ENCODE results near the gene KRTAP10-4. TPM values are rescaled to one million over a fixed set of nuclear protein-coding genes. Genes with fewer than 3 reads are reported as not detected.

The KRTAP10-4 gene
- total RNA-seq, 1 experiment from 2014 or later = not detected

- TF ChIP-seq CTCF (IDR thresholded peaks at IDR 0.05 in 2 of 3, conservative IDR thresholded peaks at IDR 0.05 in 1 of 3; ENCODE audit: borderline replicate concordance in 1 of 3, insufficient read depth in 1 of 3, low read depth in 2 of 3, low read length in 2 of 3) (no peak), POLR2A (IDR thresholded peaks at IDR 0.05; ENCODE audit: borderline replicate concordance, extremely low read depth, insufficient read depth, insufficient read length) (no peak), ZBTB33 (IDR thresholded peaks at IDR 0.05; ENCODE audit: extremely low read depth, insufficient replicate concordance, low read length) (no peak), POLR2AphosphoS5 (IDR thresholded peaks at IDR 0.05; ENCODE audit: low read depth, low read length) (no peak), EZH2phosphoT487 (IDR thresholded peaks at IDR 0.05; ENCODE audit: borderline replicate concordance) (no peak)
- TF ChIP-seq, protein P1, sequence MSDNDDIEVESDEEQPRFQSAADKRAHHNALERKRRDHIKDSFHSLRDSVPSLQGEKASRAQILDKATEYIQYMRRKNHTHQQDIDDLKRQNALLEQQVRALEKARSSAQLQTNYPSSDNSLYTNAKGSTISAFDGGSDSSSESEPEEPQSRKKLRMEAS (IDR thresholded peaks at IDR 0.05) = no peak
Measured at GRCh38 chr21:44539991-44540666, 33.4 kb upstream of the KRTAP10-4 start, which contains the start of gene KRTAP10-1 (continued).

GRCh38 chr21:44540741-44541288, 32.7 kb upstream of the KRTAP10-4 start:
- ChIA-PET POLR2A (no interaction called here), RAD21 (ENCODE audit: low non-redundant PET in 1 of 2, low total read pairs in 2 of 2, uncharacterized antibody in 2 of 2, unreplicated experiment in 2 of 2) (no interaction called here), CTCF (no interaction called here)
- ATAC-seq (no peak), DNase-seq (ENCODE audit: low read depth, low spot score) (no peak)
- Histone ChIP-seq H3K9me3 (ENCODE audit: control insufficient read depth in 1 of 2, insufficient read depth in 1 of 2, low read depth in 1 of 2, low read length in 2 of 2) (peaks cover 7 to 17% of the 10 kb centered on the region in 2 experiments), H3K4me2 (ENCODE audit: low read length) (no peak overlapping the region), H2AFZ (ENCODE audit: low read depth, low read length, poor library complexity, severe bottlenecking) (no peak overlapping the region), H3K9ac (ENCODE audit: low read length) (no peak overlapping the region), H3K36me3 (ENCODE audit: control insufficient read depth in 1 of 2, insufficient read depth in 2 of 2, low read length in 2 of 2) (no peaks in the 10 kb centered on the region), H3K4me3 (replicated peaks in 1 of 2; ENCODE audit: low read depth in 1 of 2, low read length in 2 of 2) (no peak overlapping the region), H3K27me3 (ENCODE audit: insufficient read depth, low read length) (no peaks in the 10 kb centered on the region), H3K79me2 (ENCODE audit: insufficient read depth, low read length) (no peaks in the 10 kb centered on the region), H3K27ac (ENCODE audit: low read depth, low read length) (no peak overlapping the region), H3K4me1 (ENCODE audit: control insufficient read depth in 1 of 2, insufficient read depth in 2 of 2, low read length in 2 of 2) (no peaks in the 10 kb centered on the region), H3K9me2 (ENCODE audit: insufficient read depth) (no peaks in the 10 kb centered on the region), H4K20me1 (ENCODE audit: insufficient read depth) (no peaks in the 10 kb centered on the region)
- intact Hi-C loops (cut with micrococcal nuclease) = no loop called here
- no TSS peak for BruUV-seq (replicated peaks)
- no peak for TF ChIP-seq JUND (IDR thresholded peaks at IDR 0.05)
- TF ChIP-seq ZNF274 (IDR thresholded peaks at IDR 0.05; ENCODE audit: low read depth, low read length) = no peak
- no peak for TF ChIP-seq FOSL1 (IDR thresholded peaks at IDR 0.05; ENCODE audit: low read depth)
- no peak for TF ChIP-seq TCF7L2 (IDR thresholded peaks at IDR 0.05; ENCODE audit: borderline replicate concordance, extremely low read depth, insufficient read depth, insufficient read length)
- TF ChIP-seq RAD21 (IDR thresholded peaks at IDR 0.05; ENCODE audit: low read depth) = no peak
- TF ChIP-seq POLR2AphosphoS5 (IDR thresholded peaks at IDR 0.05; ENCODE audit: low read depth, low read length) = no peak
- TF ChIP-seq ZFX (IDR thresholded peaks at IDR 0.05) = no peak
- no peak for TF ChIP-seq SP1 (IDR thresholded peaks at IDR 0.05; ENCODE audit: low read depth)
- TF ChIP-seq, protein P1 (IDR thresholded peaks at IDR 0.05) = no peak
- TF ChIP-seq EGR1 (IDR thresholded peaks at IDR 0.05; ENCODE audit: low read depth) = no peak
- TF ChIP-seq CEBPB (IDR thresholded peaks at IDR 0.05; ENCODE audit: low read depth) = no peak
- TF ChIP-seq POLR2A (IDR thresholded peaks at IDR 0.05; ENCODE audit: borderline replicate concordance, extremely low read depth, insufficient read depth, insufficient read length) = no peak
- no peak for TF ChIP-seq ELF1 (IDR thresholded peaks at IDR 0.05; ENCODE audit: borderline replicate concordance, low read depth)
- TF ChIP-seq CBX3 (IDR thresholded peaks at IDR 0.05; ENCODE audit: low read depth) = no peak
- no peak for TF ChIP-seq EZH2 (IDR thresholded peaks at IDR 0.05)
- TF ChIP-seq SRF (IDR thresholded peaks at IDR 0.05; ENCODE audit: low read depth) = no peak
- no peak for TF ChIP-seq EZH2phosphoT487 (IDR thresholded peaks at IDR 0.05; ENCODE audit: borderline replicate concordance)
